Measurements from ENCODE around the gene ZNF774. TPM values are rescaled to one million over a fixed set of nuclear protein-coding genes. Genes with fewer than 3 reads are reported as not detected.
"Not testable (repeated sequence)": the region's sequence is repeated elsewhere in the genome, so short reads cannot be mapped to it uniquely, and the experiment has no call there.

Gene ZNF774
- total RNA-seq, 1 experiment from 2014 or later, result 1.7 TPM

- peak; percentile 66 for DNase-seq (ENCODE audit: low read depth)
These were observed 36.6 kb downstream of the ZNF774 start for GRCh38 chr15:90388462-90389380.

- DNase-seq (ENCODE audit: low read depth), result no peak
These were observed 37.4 kb downstream of the ZNF774 start for GRCh38 chr15:90389513-90389912.

DNA sequence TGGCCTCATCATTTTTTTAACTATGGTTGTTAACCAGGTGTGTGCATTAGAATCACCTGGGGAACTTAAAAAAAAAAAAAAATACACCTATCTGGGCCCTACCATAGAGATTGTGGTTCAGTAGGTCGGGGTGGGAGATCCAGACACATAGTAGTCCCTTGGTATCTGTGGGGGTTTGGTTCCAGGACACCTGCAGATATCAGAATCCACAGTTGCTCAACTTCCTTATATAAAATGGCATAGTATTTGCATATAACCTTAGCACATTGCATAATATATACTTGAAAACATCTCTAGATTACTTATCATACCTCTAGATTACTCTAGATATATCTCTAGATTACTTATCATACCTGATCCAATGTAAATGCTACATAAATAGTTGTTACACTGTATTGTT, 41.0 kb downstream of the ZNF774 start:
- no peak for DNase-seq (ENCODE audit: low read depth)

DNA sequence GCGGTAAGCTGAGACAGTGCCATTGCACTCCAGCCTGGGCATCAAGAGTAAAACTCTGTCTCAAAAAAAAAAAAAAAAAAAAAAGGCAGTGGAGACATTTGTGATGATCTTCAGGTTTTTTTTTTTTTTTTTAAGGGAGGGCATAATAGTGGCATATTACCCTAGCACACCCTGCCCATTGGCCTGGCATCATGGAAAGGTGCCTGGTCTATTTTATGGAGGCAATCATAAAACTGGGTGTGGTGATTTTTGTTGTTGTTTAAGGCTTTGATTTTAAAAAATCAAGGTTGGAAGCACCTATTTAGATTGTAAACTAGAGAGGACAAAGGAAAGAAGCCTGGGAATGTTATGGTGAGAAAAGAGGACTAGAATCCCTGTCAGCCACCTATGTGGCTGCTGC, 42.0 kb downstream of the ZNF774 start:
- no peak for DNase-seq (ENCODE audit: low read depth)

DNA sequence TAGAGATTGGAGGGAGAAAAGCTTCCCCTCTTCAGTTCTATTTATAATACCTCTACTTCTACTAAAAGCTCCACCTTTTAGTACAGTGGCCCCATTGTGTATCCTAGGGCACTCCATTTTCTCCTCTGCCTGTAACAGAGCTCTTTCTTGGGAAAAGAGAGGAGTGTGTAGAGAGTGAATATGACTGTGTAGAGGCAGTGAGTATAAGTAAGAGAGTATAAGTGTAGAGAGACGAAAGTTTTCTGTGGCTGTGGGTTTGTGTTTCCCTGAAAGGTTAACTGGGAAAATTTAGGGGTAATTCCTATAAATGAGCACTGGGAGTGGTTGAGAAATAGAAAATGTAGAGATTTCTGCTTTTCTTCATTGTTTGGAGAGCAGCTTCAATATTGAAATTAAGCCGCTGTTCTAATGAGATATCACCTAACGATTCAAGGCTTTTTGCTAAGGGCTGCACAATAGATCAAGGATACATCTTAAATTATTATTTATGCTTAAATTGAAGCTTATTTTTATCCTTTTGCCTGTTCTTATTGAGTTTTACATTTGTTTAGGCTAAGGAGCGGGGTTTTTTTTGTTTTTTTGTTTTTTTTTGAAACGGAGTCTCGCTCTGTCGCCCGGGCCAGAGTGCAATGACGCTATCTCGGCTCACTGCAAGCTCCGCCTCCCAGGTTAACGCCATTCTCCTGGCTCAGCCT, 42.8 kb downstream of the ZNF774 start:
- DNase-seq (ENCODE audit: low read depth), result no peak

DNA sequence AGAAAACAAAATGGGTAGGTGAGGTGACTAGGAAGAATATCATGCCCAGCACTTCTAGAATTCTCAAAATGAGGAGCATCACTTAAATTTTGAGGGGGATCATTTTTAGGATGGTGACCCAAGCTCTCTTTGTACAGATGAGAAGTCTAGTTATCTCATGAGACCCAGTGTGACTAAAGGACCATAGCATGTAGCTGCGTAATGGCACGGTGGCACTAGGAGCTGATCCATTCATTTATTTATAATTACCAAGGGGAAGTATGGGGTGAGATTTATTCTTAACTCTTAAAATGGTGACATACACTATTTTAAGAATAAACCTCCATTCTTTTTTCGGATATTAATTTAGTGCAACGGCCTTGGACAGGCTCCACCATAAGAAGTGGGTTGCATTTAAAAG, 44.2 kb downstream of the ZNF774 start:
- DNase-seq (ENCODE audit: low read depth), result no peak

GRCh38 chr15:90400005-90400758, 48.1 kb downstream of the ZNF774 start:
- DNase-seq (ENCODE audit: low read depth), result peak; percentile 56

GRCh38 chr15:90400759-90401314, 48.8 kb downstream of the ZNF774 start:
- DNase-seq (ENCODE audit: low read depth), result peak; percentile 99

- no peak for DNase-seq (ENCODE audit: low read depth)
These were observed 49.4 kb downstream of the ZNF774 start for GRCh38 chr15:90401495-90401894.

GRCh38 chr15:90402223-90402622, 50.1 kb downstream of the ZNF774 start:
- DNase-seq (ENCODE audit: low read depth), result peak; percentile 95

DNA sequence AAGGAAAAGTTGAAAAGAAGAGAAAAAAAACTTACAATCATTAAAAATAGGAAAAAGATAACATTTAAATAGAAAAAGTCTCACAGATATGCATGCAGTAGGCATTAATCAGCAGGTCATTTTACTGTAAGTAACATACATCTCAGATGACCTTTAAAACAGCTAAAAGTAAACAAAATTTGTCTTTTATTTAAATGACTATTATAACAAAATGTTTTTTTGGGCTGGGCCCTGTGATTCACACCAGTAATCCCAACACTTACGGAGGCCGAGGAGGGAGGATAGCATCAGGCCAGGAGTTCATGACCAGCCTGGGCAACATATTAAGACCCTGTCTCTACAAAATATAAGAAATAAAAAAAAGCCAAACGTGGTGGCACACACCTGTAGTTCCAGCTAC, 50.7 kb downstream of the ZNF774 start:
- no peak for DNase-seq (ENCODE audit: low read depth)

DNA sequence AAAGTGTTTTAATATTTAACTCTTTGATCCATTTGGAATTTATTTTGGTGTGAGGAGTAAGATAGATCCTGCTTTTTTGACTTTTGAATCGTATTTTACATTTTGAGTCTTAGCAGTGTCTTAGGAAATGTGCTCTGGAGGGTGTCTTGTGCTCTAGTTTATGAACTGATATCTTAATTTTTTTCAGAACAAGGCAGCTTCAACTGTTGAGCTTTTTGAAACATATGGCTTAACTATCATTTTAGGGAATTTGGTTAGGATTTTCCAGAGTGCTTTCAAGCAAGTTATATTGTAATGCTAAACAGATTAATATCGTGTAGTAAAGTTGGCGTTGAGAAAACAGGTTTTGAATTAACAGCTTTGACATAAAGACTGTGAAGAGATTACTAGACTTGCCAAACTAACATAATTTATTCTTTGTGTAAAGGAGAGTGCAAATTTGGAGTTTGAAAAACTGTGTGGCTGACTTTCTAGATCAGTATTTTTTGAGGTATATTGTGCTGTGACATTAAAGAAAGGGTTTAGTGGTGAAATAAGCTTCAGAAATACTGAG, 53.0 kb downstream of the ZNF774 start:
- no peak for DNase-seq (ENCODE audit: low read depth)

GRCh38 chr15:90407336-90407735, 55.3 kb downstream of the ZNF774 start:
- DNase-seq (ENCODE audit: low read depth), result no peak

DNA sequence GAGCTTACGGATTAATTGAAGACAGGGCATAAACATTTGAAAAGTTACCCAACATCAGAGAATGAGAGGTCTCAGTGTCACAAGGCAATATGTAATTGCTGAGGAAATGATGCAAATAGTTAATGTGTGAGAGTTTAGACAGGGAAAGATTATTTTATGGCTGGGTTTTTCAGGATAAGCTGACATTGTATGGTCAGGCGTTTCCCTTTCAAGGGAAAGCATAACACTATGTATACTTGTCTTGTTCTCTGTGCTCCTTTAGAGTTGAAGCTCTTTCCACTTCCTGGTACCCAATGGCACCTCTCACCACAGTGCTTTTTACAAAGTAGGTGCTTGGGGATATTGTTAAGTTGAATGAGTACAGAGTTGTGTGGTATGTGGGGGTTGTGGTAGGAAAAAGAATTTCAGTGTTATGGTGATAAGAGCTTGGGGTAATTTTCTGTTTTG, 55.8 kb downstream of the ZNF774 start:
- DNase-seq (ENCODE audit: low read depth), result no peak

- no peak for DNase-seq (ENCODE audit: low read depth)
These were observed 56.6 kb downstream of the ZNF774 start for GRCh38 chr15:90408657-90409056.

DNA sequence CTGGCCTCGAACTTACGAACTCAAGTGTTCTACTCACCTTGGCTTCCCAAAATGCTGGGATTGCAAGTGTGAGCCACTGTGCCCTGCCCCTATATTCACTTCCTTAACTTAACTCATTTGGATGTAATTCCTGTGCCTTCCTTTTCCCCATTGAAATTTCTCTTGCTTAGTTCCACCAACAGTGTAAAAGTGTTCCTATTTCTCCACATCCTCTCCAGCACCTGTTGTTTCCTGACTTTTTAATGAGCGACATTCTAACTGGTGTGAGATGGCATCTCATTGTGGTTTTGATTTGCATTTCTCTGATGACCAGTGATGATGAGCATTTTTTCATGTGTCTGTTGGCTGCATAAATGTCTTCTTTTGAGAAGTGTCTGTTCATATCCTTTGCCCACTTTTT, 57.5 kb downstream of the ZNF774 start:
- DNase-seq (ENCODE audit: low read depth), result not testable (repeated sequence)

DNA sequence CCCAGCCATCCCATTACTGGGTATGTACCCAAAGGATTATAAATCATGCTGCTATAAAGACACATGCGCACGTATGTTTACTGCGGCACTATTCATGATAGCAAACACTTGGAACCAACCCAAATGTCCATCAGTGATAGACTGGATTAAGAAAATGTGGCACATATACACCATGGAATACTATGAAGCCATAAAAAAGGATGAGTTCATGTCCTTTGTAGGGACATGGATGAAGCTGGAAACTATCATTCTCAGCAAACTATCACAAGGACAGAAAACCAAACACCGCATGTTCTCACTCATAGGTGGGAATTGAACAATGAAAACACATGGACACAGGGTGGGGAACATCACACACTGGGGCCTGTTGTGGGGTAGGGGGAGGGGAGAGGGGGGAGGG, 58.2 kb downstream of the ZNF774 start:
- not testable (repeated sequence) for DNase-seq (ENCODE audit: low read depth)

- no peak for DNase-seq (ENCODE audit: low read depth)
These were observed 59.1 kb downstream of the ZNF774 start for GRCh38 chr15:90411176-90411575.
